Thyroid gland (tissue), 4 donors: ENCODE results near the gene ST3GAL4. TPM values are rescaled to one million over a fixed set of nuclear protein-coding genes. Genes with fewer than 3 reads are reported as not detected.

Experiments used
- DNase-seq, 2 donors: peaks; one replicate each; pipeline ENCODE4 v3.0.0-alpha.2; 2019
- H3K27ac ChIP-seq, 3 donors: fragments of 200-600 bp; sonication (generic); 1 replicate in 2 of 3; 2 replicates in 1 of 3; pipeline ENCODE4 v1.5.1; 2016 to 2019; ENCODE audit warnings: mild to moderate bottlenecking in 1 of 3, moderate library complexity in 1 of 3
- H3K27me3 ChIP-seq: fragments of 200-600 bp; sonication (generic); one replicate; pipeline ENCODE4 v1.5.1; 2019
- H3K36me3 ChIP-seq, 2 donors: fragments of 200-600 bp; sonication (generic); one replicate each; pipeline ENCODE4 v1.5.1; 2016 to 2019
- H3K4me1 ChIP-seq, 2 donors: fragments of 200-600 bp; sonication (generic); one replicate each; pipeline ENCODE4 v1.5.1; 2017 to 2019
- H3K4me3 ChIP-seq, 3 donors: fragments of 200-600 bp; sonication (generic); replicated peaks in 1 of 3; 1 replicate in 2 of 3; 2 replicates in 1 of 3; pipeline ENCODE4 v1.5.1; 2016; ENCODE audit warnings: mild to moderate bottlenecking in 1 of 3
- H3K9me3 ChIP-seq: fragments of 200-600 bp; sonication (generic); one replicate; pipeline ENCODE4 v1.5.1; 2017
- CTCF ChIP-seq, 6 experiments: fragments of 200-600 bp in 3 of 6; fragments of 450-650 bp in 3 of 6; sonication (generic) in 3 of 6; IDR thresholded peaks; one replicate each; pipeline ENCODE4 v1.5.1; 2016 to 2019; ENCODE audit warnings: antibody characterized with exemption in 6 of 6, mild to moderate bottlenecking in 2 of 6, inconsistent platforms in 1 of 6, moderate library complexity in 1 of 6
- POLR2A ChIP-seq, 2 donors: fragments of 450-650 bp; IDR thresholded peaks; one replicate each; pipeline ENCODE4 v1.6.1; 2017; ENCODE audit warnings: antibody characterized with exemption in 2 of 2, mild to moderate bottlenecking in 2 of 2, moderate library complexity in 1 of 2
- WGBS, 2 donors: methylation state at CpG; one replicate each; pipeline ENCODE4 v1.1.5; 2017; 5-methylcytosine and 5-hydroxymethylcytosine counted together
- intact Hi-C: fragments of 100-400 bp; cut with DNase I; formaldehyde crosslinking; loops from one replicate; pipeline ENCODE4 v1.15.1; 2023
- total RNA-seq, 4 donors: library from RNA; depleted of rRNA; stranded (reverse); fragments of >200 nt; gene quantifications; one replicate each; pipeline ENCODE4 v1.2.3, GENCODE V29; 2016

The ST3GAL4 gene
- total RNA-seq, 4 donors from 2014 or later, result 5.3 to 33.9 (median 26.4) TPM

- 62 to 74% methylated on average over 3 of the region's 3 CpGs for WGBS, 2 donors
- TF ChIP-seq POLR2A (IDR thresholded peaks at IDR 0.05), result no peak
- no peak for TF ChIP-seq CTCF (IDR thresholded peaks at IDR 0.05)
- H3K27me3 ChIP-seq, result no peaks in the 10 kb centered on the region
- no peak for DNase-seq
- H3K4me3 ChIP-seq, result no peak overlapping the region
- H3K4me1 ChIP-seq, result peaks cover 5 to 21% of the 10 kb centered on the region in 2 donors
- no peak overlapping the region for H3K27ac ChIP-seq
- no peaks in the 10 kb centered on the region for H3K36me3 ChIP-seq
- H3K9me3 ChIP-seq, result no peaks in the 10 kb centered on the region
- intact Hi-C loops, result no loop called here
Measured at GRCh38 chr11:126409620-126409985, 54.1 kb downstream of the ST3GAL4 start.

GRCh38 chr11:126410649-126411048 is 55.2 kb downstream of the ST3GAL4 start:
- intact Hi-C loops, result no loop called here
- TF ChIP-seq CTCF (IDR thresholded peaks at IDR 0.05), result no peak
- no peak for TF ChIP-seq POLR2A (IDR thresholded peaks at IDR 0.05)
- no peak overlapping the region for H3K27ac ChIP-seq
- 78 to 81% methylated on average over 6 of the region's 6 CpGs for WGBS, 2 donors
- H3K4me3 ChIP-seq, result no peak overlapping the region
- H3K36me3 ChIP-seq, result no peaks in the 10 kb centered on the region
- H3K9me3 ChIP-seq, result no peaks in the 10 kb centered on the region
- peaks cover 10 to 25% of the 10 kb centered on the region in 2 donors for H3K4me1 ChIP-seq
- no peak for DNase-seq
- H3K27me3 ChIP-seq, result no peaks in the 10 kb centered on the region

- DNase-seq, result no peak
- H3K36me3 ChIP-seq, result no peaks in the 10 kb centered on the region
- H3K9me3 ChIP-seq, result no peaks in the 10 kb centered on the region
- whole genome bisulfite sequencing, 2 donors, result 82 to 84% methylated on average over 6 of the region's 6 CpGs
- TF ChIP-seq CTCF (IDR thresholded peaks at IDR 0.05) (no peak), POLR2A (IDR thresholded peaks at IDR 0.05) (no peak)
- no peaks in the 10 kb centered on the region for H3K27me3 ChIP-seq
- intact Hi-C loops, result no loop called here
- H3K27ac ChIP-seq, result peak overlapping the region in 1 of 3 donors; percentile 9
- no peak overlapping the region for H3K4me3 ChIP-seq
- H3K4me1 ChIP-seq, result peaks cover 17 to 35% of the 10 kb centered on the region in 2 donors
Measured at GRCh38 chr11:126411971-126412381, 56.5 kb downstream of the ST3GAL4 start.

GRCh38 chr11:126413426-126413825 is 57.9 kb downstream of the ST3GAL4 start:
- Histone ChIP-seq H3K4me3 (no peak overlapping the region), H3K27ac (no peak overlapping the region), H3K9me3 (no peaks in the 10 kb centered on the region), H3K36me3 (no peaks in the 10 kb centered on the region), H3K4me1 (peaks cover 17 to 36% of the 10 kb centered on the region in 2 donors), H3K27me3 (no peaks in the 10 kb centered on the region)
- WGBS, 2 donors, result 94 to 98% methylated on average over 11 of the region's 11 CpGs
- intact Hi-C loops, result no loop called here
- no peak for DNase-seq
- TF ChIP-seq CTCF (IDR thresholded peaks at IDR 0.05) (no peak), POLR2A (IDR thresholded peaks at IDR 0.05) (no peak)

- intact Hi-C loops, result no loop called here
- no peak for TF ChIP-seq POLR2A (IDR thresholded peaks at IDR 0.05)
- no peak for TF ChIP-seq CTCF (IDR thresholded peaks at IDR 0.05)
- Histone ChIP-seq H3K9me3 (no peaks in the 10 kb centered on the region), H3K36me3 (no peaks in the 10 kb centered on the region), H3K27ac (peak overlapping the region; percentile 29 to 70 (median 54)), H3K4me3 (no peak overlapping the region), H3K27me3 (no peaks in the 10 kb centered on the region), H3K4me1 (peaks cover 17 to 36% of the 10 kb centered on the region in 2 donors)
- DNase-seq, result no peak
- 83 to 93% methylated on average over 1 to 9 of the region's 9 CpGs for WGBS, 2 donors
Measured at GRCh38 chr11:126413843-126414405, 58.4 kb downstream of the ST3GAL4 start.
